Brain pericyte (primary cell): Measurements from ENCODE around the gene TKTL2.

Experiments used
- DNase-seq: peaks from one replicate; pipeline ENCODE4 v3.0.0-alpha.2; 2012; ENCODE audit warnings: low read depth, low spot score

The TKTL2 gene, protein sequence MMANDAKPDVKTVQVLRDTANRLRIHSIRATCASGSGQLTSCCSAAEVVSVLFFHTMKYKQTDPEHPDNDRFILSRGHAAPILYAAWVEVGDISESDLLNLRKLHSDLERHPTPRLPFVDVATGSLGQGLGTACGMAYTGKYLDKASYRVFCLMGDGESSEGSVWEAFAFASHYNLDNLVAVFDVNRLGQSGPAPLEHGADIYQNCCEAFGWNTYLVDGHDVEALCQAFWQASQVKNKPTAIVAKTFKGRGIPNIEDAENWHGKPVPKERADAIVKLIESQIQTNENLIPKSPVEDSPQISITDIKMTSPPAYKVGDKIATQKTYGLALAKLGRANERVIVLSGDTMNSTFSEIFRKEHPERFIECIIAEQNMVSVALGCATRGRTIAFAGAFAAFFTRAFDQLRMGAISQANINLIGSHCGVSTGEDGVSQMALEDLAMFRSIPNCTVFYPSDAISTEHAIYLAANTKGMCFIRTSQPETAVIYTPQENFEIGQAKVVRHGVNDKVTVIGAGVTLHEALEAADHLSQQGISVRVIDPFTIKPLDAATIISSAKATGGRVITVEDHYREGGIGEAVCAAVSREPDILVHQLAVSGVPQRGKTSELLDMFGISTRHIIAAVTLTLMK

GRCh38 chr4:163473576-163473975 lies at the start of gene TKTL2:
Gene TKTL2 (minus strand): TSS chr4:163473754. CDS start chr4:163473734, 20 bp downstream.
- no peak for DNase-seq

GRCh38 chr4:163515198-163515597 lies 41.6 kb upstream of the TKTL2 start:
- DNase-seq = no peak

DNA sequence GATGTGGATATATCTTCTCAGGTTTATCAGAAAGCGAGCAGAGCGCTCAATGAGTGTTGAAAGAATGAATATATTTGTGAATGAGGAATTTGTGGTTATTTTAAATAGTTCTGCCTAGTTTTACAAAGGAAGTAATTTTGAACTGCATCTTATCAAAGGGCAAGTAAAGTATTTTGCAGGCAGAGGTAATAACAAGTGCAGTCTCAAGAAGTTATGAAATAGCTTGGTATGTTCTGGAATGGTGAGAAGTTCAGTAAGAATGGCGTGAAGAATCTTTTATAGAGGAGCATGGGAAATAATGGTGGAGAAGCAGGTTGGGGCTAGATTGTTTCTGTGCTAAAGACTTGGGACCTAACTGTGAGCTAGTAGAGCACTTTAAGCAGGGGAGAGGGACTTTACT lies 31.8 kb upstream of the TKTL2 start:
- no peak for DNase-seq

GRCh38 chr4:163500586-163500985 lies 27.0 kb upstream of the TKTL2 start:
- DNase-seq = no peak

DNA sequence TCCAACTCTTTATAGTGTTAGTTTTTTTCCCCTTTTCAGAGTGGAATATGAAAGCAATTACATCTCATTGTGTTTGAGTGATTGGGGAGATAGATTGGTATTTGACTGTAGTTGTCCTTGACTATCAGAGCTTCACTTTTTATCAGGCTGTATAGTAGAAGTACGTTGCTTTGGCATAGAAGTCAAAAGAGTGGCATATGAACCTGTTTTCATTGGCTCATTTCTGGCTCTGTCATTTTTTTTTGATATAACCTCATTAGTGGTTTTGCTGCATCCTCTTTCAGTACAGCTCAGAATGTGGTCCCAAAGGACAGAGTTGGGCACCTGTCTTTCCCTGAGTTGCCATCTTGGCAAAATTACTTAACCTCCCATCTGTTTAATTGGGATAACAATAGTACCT lies 22.3 kb upstream of the TKTL2 start:
- no peak for DNase-seq

- peak; percentile 82 for DNase-seq
Observed at GRCh38 chr4:163494360-163495241, 21.0 kb upstream of the TKTL2 start, which contains the start of gene TMA16. Gene TMA16 (plus strand): TSS chr4:163494690. CDS start chr4:163494802, 112 bp downstream.

DNA sequence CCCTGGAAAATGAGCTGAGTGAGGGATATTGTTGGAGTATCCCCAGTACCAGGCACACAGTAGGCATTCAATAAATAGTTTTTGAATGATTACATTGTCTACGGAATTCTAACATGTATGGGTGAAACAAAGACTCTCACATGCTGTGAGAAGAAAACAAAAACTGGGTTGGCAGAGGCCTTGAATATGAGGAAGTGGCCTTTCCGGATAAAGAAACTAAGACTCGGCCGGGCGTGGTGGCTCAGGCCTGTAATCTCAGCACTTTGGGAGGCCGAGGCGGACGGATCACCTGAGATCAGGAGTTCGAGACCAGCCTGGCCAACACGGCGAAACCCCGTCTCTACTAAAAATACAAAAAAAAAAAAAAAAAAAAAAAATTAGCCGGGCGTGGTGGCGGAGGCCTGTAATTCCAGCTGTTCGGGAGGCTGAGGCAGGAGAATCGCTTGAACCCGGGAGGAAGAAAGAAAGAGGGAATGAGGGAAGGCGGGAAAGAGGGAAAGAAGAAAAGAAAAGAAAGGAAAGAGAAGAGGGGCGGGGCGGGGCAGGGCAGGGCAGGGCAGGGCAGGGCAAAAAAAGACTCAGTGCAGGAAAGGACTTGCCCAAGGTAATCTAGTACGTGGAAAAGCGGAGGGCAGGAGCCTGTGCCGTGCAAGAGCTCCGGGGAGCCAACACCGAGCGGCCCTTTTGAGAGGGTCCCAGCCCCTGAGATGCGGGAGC lies 20.2 kb upstream of the TKTL2 start:
- no peak for DNase-seq

- no peak for DNase-seq
Observed at GRCh38 chr4:163492951-163493504, 19.5 kb upstream of the TKTL2 start.

DNA sequence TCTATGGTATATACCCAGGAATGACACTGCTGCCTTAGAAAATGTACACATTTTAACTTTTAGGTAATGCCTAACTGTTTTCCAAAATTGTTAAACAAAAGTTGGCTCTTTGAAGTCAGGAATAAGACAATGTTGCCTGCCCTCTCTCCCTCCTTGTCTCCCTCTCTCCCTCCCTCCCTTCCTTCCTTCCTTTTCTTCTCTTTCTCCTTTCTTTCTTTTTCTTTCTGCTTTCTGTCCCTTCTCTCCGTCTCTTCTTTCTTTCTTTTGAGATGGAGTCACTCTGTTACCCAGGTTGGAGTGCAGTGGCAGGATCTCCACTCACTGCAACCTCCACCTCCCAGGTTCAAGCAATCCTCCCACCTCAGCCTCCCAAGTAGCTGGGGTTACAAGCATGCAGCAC lies 16.4 kb upstream of the TKTL2 start:
- DNase-seq = no peak

GRCh38 chr4:163486321-163486720 lies 12.8 kb upstream of the TKTL2 start:
- DNase-seq = no peak

- DNase-seq = no peak
Observed at GRCh38 chr4:163485589-163485988, 12.0 kb upstream of the TKTL2 start.

DNA sequence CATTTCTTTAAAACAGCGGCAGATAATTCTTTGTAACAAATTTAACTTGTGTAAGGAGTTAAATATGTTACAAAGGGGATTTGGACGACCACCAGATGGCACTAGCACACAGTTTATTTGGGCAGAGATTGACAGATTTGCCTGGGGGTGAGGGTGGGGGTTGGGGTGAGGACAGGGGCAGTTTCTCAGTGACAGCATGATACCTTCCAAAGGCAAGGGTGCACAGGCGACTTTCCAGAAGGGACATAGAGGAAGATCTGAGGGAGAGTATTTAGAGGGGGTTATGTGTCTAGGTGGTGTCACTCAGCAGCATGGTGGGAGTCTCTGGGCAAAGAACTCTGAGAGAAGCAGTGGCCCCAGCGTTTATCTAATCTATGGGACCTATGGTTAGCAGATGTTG lies 11.4 kb upstream of the TKTL2 start:
- no peak for DNase-seq

- DNase-seq = no peak
Observed at GRCh38 chr4:163482190-163482589, 8.6 kb upstream of the TKTL2 start.

- DNase-seq = no peak
Observed at GRCh38 chr4:163476761-163477438, 3.3 kb upstream of the TKTL2 start.

- DNase-seq = no peak
Observed at GRCh38 chr4:163474027-163474426, 473 bp upstream of the TKTL2 start.

GRCh38 chr4:163473130-163473529 lies 424 bp downstream of the TKTL2 start:
- DNase-seq = no peak

DNA sequence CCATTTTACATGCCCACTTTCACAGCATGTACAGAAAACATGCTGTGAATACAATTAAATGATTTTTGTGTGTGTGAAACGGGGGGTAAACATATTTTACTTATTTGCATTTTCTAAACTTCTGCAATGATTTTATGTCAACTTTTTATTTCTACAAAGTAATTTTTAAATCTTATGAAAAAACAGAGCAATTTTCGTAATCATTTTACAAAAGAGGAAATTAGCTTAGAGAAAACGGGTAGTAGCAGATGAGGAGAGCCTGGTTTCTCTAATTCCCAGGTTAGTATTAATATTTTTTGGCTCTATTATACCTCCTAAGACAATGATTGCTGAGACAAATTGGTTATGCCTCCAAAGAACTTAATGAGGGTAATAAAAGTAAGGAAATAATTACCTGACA lies 3.2 kb downstream of the TKTL2 start:
- DNase-seq = no peak

GRCh38 chr4:163467082-163467770 lies 6.3 kb downstream of the TKTL2 start:
- DNase-seq = no peak

DNA sequence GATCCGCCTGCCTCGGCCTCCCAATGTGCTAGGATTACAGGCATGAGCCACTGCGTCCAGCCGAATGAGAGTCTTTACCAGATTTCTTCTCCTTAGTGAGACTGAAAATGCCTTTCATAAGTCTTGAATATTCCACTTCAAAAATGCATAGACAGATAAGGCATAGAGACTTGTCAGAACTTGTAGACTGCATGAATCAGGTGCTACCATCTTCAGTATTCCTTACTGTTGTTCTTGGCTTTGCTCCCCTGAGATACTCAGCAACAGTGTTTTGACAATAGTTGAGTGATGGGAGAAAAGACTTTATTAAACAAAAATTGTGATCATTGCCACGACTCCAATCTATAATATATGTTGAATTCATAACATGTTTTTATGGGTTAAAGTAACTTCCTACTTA lies 11.0 kb downstream of the TKTL2 start:
- no peak for DNase-seq
